OCI-LY1 (cell line): ENCODE data around the gene SYN1.
A peak's percentile ranks its signal among the peaks of the same experiment; 100 is the strongest.

ENCODE experiments used
- H2AFZ ChIP-seq: fragments of 200-600 bp; sonication (generic), shearing (Covaris generic); 2 replicates; pipeline ENCODE4 v1.6.0; 2014; ENCODE audit warnings: antibody characterized with exemption, mild to moderate bottlenecking, low read length
- H3F3A ChIP-seq: fragments of 200-600 bp; sonication (generic), shearing (Covaris generic); 2 replicates; pipeline ENCODE4 v1.6.0; 2014; ENCODE audit warnings: mild to moderate bottlenecking, antibody characterized with exemption, low read length, moderate library complexity; ENCODE audit not compliant: insufficient read depth
- H3K27ac ChIP-seq: fragments of 200-600 bp; sonication (generic); 2 replicates; pipeline ENCODE4 v1.5.1; 2014; ENCODE audit warnings: low read length, mixed run types, mild to moderate bottlenecking, low read depth; ENCODE audit not compliant: poor library complexity, severe bottlenecking
- H3K27me3 ChIP-seq: fragments of 200-600 bp; sonication (generic); 2 replicates; pipeline ENCODE4 v1.6.0; 2014; ENCODE audit warnings: antibody characterized with exemption, mild to moderate bottlenecking, low read length, moderate library complexity; ENCODE audit not compliant: insufficient read depth
- H3K36me3 ChIP-seq: fragments of 200-600 bp; sonication (generic); 2 replicates; pipeline ENCODE4 v1.6.1; 2014; ENCODE audit warnings: mild to moderate bottlenecking, antibody characterized with exemption, low read length, moderate library complexity, mixed read lengths; ENCODE audit not compliant: insufficient read depth
- H3K4me1 ChIP-seq: fragments of 200-600 bp; sonication (generic); 2 replicates; pipeline ENCODE4 v1.5.1; 2014; ENCODE audit warnings: mild to moderate bottlenecking, low read length, moderate library complexity; ENCODE audit not compliant: insufficient read depth, severe bottlenecking
- H3K4me2 ChIP-seq: fragments of 200-600 bp; sonication (generic), shearing (Covaris generic); 2 replicates; pipeline ENCODE4 v1.6.1; 2014; ENCODE audit warnings: low read length
- H3K4me3 ChIP-seq: fragments of 200-600 bp; sonication (generic); 2 replicates; pipeline ENCODE4 v1.5.1; 2014; ENCODE audit warnings: low read length, low read depth, mild to moderate bottlenecking, mixed read lengths; ENCODE audit not compliant: poor library complexity, severe bottlenecking
- H3K79me2 ChIP-seq: fragments of 200-600 bp; shearing (Covaris generic); 2 replicates; pipeline ENCODE4 v1.6.1; 2016; ENCODE audit warnings: mixed run types, low read length, mixed read lengths; ENCODE audit not compliant: insufficient read depth
- H3K9ac ChIP-seq: fragments of 200-600 bp; sonication (generic), shearing (Covaris generic); 2 replicates; pipeline ENCODE4 v1.6.1; 2014; ENCODE audit warnings: mild to moderate bottlenecking, low read length, mixed read lengths
- H3K9me2 ChIP-seq: fragments of 200-600 bp; sonication (generic), shearing (Covaris generic); 2 replicates; pipeline ENCODE4 v1.6.1; 2014; ENCODE audit warnings: low read depth, mild to moderate bottlenecking, low read length, mixed read lengths
- H3K9me3 ChIP-seq: fragments of 200-600 bp; shearing (Covaris generic); 2 replicates; pipeline ENCODE4 v1.6.1; 2014; ENCODE audit warnings: low read length, mixed read lengths
- H4K20me1 ChIP-seq: fragments of 200-600 bp; sonication (generic), shearing (Covaris generic); 2 replicates; pipeline ENCODE4 v1.6.0; 2016; ENCODE audit warnings: mild to moderate bottlenecking, low read length; ENCODE audit not compliant: insufficient read depth
- CTCF ChIP-seq: fragments of 200-600 bp; sonication (generic), shearing (Covaris generic); IDR thresholded peaks from 2 replicates; pipeline ENCODE4 v1.5.1; 2017; ENCODE audit warnings: mild to moderate bottlenecking, antibody characterized with exemption, low read length, moderate library complexity, mixed read lengths
- EZH2 ChIP-seq: fragments of 200-600 bp; sonication (generic), shearing (Covaris generic); IDR thresholded peaks from 2 replicates; pipeline ENCODE4 v1.8.0; 2017; ENCODE audit warnings: borderline replicate concordance, mixed run types, mild to moderate bottlenecking, antibody characterized with exemption, low read length, moderate library complexity, mixed read lengths

SYN1 gene

DNA sequence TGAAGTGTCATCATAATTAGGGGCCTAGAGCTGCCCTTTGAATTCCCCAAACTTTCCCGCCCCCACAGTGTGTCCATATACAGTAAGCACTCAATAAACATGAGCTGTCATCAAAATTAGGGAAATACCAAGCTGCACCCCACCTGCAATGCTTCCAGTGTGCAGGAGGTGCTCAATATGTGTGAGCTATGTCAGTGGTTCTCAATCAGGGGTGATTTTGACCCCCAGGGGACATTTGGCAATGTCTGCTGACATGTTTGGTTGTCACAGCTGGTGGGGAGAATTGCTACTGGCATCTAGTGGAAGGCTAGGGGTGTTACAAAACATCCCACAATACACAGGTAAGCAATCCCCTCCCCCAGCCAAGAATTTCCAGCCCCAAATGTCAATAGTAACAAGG, 9.3 kb upstream of the SYN1 start:
- peaks cover 3% of the 10 kb centered on the region; the same call in 1 of the 2 replicates for H3K36me3 ChIP-seq

DNA sequence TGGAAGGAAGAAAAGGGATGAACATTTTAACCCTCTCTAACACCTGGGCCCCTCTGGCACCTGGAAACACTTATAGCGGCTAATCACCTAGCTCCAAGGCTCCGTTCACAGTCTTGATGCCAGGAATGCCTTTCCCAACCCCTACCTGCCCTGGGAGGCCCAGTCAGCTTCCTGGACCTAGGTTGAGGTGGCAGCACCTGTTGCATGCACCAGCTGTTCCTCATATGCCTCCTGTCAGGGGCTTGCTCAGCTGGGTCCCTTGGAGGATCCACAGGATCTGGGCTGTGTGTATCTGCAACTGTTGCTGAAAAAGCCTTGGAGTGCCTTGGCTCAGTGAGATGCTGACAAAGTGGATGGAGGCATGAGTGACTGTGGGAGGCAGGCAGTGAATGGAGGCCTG, 5.7 kb upstream of the SYN1 start:
- no peak overlapping the region for H3K4me3 ChIP-seq
- no peak overlapping the region for H3K9ac ChIP-seq
- no peaks in the 10 kb centered on the region for H4K20me1 ChIP-seq
- no peaks in the 10 kb centered on the region for H3K9me2 ChIP-seq
- no peaks in the 10 kb centered on the region for H3K27me3 ChIP-seq
- no peaks in the 10 kb centered on the region for H3F3A ChIP-seq
- no peaks in the 10 kb centered on the region for H3K79me2 ChIP-seq
- no peak overlapping the region for H3K27ac ChIP-seq
- H3K4me2 ChIP-seq = no peak overlapping the region
- H2AFZ ChIP-seq = no peak overlapping the region
- H3K9me3 ChIP-seq = no peaks in the 10 kb centered on the region
- TF ChIP-seq EZH2 (no peak), CTCF (no peak)
- no peaks in the 10 kb centered on the region for H3K36me3 ChIP-seq
- H3K4me1 ChIP-seq = peaks cover 6% of the 10 kb centered on the region

More for the DNA sequence above, 9.3 kb upstream of the SYN1 start:
- no peaks in the 10 kb centered on the region for H4K20me1 ChIP-seq
- no peaks in the 10 kb centered on the region for H3K79me2 ChIP-seq
- H3K4me1 ChIP-seq = peaks cover 6% of the 10 kb centered on the region
- no peaks in the 10 kb centered on the region for H3K27me3 ChIP-seq
- H3K9me2 ChIP-seq = no peaks in the 10 kb centered on the region
- H3F3A ChIP-seq = no peaks in the 10 kb centered on the region
- no peak overlapping the region for H3K4me2 ChIP-seq
- H3K4me3 ChIP-seq = no peak overlapping the region
- H3K9ac ChIP-seq = no peak overlapping the region
- TF ChIP-seq CTCF = no peak
- TF ChIP-seq EZH2 = no peak
- no peak overlapping the region for H3K27ac ChIP-seq
- H2AFZ ChIP-seq = no peak overlapping the region
- H3K9me3 ChIP-seq = no peaks in the 10 kb centered on the region

DNA sequence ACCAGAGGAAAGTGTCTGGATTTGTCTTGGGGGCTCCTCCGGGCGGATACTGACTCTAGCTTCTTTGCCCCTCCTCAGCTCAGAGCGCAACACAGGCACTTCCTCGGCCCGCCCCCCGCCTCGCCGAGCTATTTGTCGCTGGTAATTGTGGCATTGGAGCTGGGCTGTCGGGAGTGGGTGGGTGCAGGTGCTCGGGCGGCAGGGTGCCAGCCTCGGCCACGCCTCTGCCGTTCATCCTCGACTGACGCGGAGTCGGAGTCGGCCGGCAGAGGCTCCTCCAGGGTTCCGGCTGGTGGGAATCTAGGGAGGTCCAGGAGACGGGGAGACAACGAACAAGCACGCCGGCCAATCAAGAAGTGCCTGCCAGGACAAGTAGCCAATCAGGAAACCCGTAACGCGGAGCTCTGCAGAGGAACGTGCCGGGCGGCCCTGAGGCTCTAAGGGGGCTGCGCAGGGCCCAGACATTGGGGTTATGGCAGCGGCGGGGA, 3.9 kb upstream of the SYN1 start:
- Histone ChIP-seq H3K27ac (no peak overlapping the region), H4K20me1 (no peaks in the 10 kb centered on the region), H2AFZ (no peak overlapping the region), H3K9ac (peak overlapping the region; percentile 34; the same call in 1 of the 2 replicates), H3K9me3 (no peaks in the 10 kb centered on the region), H3K4me1 (no peaks in the 10 kb centered on the region), H3K36me3 (no peaks in the 10 kb centered on the region), H3F3A (no peaks in the 10 kb centered on the region), H3K4me3 (peak overlapping the region; percentile 61), H3K4me2 (peak overlapping the region; percentile 81), H3K79me2 (no peaks in the 10 kb centered on the region), H3K9me2 (no peaks in the 10 kb centered on the region), H3K27me3 (no peaks in the 10 kb centered on the region)
- TF ChIP-seq CTCF = no peak
- TF ChIP-seq EZH2 = no peak
